Fibroblast of the conjunctiva (primary cell): Measurements from ENCODE around the gene TIMM13.

Experiments
- DNase-seq: peaks from one replicate; pipeline ENCODE4 v3.0.0-alpha.2; 2010; ENCODE audit warnings: low read depth

TIMM13 gene

GRCh38 chr19:2454962-2455850, 27.8 kb upstream of the TIMM13 start:
- DNase-seq = no peak

GRCh38 chr19:2454199-2454961, 27.0 kb upstream of the TIMM13 start:
- no peak for DNase-seq

- DNase-seq = no peak
Observed at GRCh38 chr19:2453431-2454025, 26.1 kb upstream of the TIMM13 start.

GRCh38 chr19:2451741-2452140, 24.4 kb upstream of the TIMM13 start:
- DNase-seq = no peak

- DNase-seq = no peak
Observed at GRCh38 chr19:2451138-2451537, 23.8 kb upstream of the TIMM13 start.

- no peak for DNase-seq
Observed at GRCh38 chr19:2449019-2449418, 21.6 kb upstream of the TIMM13 start.

- DNase-seq = no peak
Observed at GRCh38 chr19:2446381-2446780, 19.0 kb upstream of the TIMM13 start.

- no peak for DNase-seq
Observed at GRCh38 chr19:2444251-2445002, 17.0 kb upstream of the TIMM13 start.

GRCh38 chr19:2443785-2444182, 16.4 kb upstream of the TIMM13 start:
- DNase-seq = no peak

GRCh38 chr19:2443116-2443784, 15.9 kb upstream of the TIMM13 start:
- DNase-seq = no peak

GRCh38 chr19:2441096-2441752, 13.8 kb upstream of the TIMM13 start:
- DNase-seq = no peak

GRCh38 chr19:2440515-2440914, 13.1 kb upstream of the TIMM13 start:
- no peak for DNase-seq

- DNase-seq = no peak
Observed at GRCh38 chr19:2438178-2438577, 10.8 kb upstream of the TIMM13 start.

- no peak for DNase-seq
Observed at GRCh38 chr19:2436926-2437325, 9.5 kb upstream of the TIMM13 start.

GRCh38 chr19:2436384-2436783, 9.0 kb upstream of the TIMM13 start:
- DNase-seq = no peak

- no peak for DNase-seq
Observed at GRCh38 chr19:2434721-2435265, 7.4 kb upstream of the TIMM13 start.

- DNase-seq = no peak
Observed at GRCh38 chr19:2434267-2434666, 6.9 kb upstream of the TIMM13 start.

- no peak for DNase-seq
Observed at GRCh38 chr19:2433854-2434253, 6.5 kb upstream of the TIMM13 start.

- DNase-seq = no peak
Observed at GRCh38 chr19:2432131-2432848, 4.9 kb upstream of the TIMM13 start.
